ENCODE results near the gene BCL6B.
"Not testable (repeated sequence)": the region's sequence is repeated elsewhere in the genome, so short reads cannot be mapped to it uniquely, and the experiment has no call there.

Gene BCL6B

GRCh38 chr17:7022781-7023571 is at the start of gene BCL6B:
Gene BCL6B (plus strand): TSS chr17:7023050. CDS start chr17:7023672, 622 bp downstream.
- DNase-seq: no peak

GRCh38 chr17:6979440-6979839 is 43.4 kb upstream of the BCL6B start:
- DNase-seq: not testable (repeated sequence)

GRCh38 chr17:6981426-6981825 is 41.4 kb upstream of the BCL6B start:
- DNase-seq: no peak

GRCh38 chr17:6985266-6985665 is 37.6 kb upstream of the BCL6B start:
- no peak for DNase-seq

GRCh38 chr17:6986676-6987075 is 36.2 kb upstream of the BCL6B start:
- no peak for DNase-seq

- no peak for DNase-seq
Observed at GRCh38 chr17:6989779-6990178, 33.1 kb upstream of the BCL6B start.

GRCh38 chr17:6993613-6994056 is 29.2 kb upstream of the BCL6B start:
- DNase-seq: not testable (repeated sequence)

- DNase-seq: no peak
Observed at GRCh38 chr17:6994118-6994598, 28.7 kb upstream of the BCL6B start.

GRCh38 chr17:6994666-6995256 is 28.1 kb upstream of the BCL6B start:
- DNase-seq: no peak

GRCh38 chr17:6995500-6996255 is 27.2 kb upstream of the BCL6B start, which contains the start of gene ALOX12:
Gene ALOX12 (plus strand): TSS chr17:6996049. CDS start chr17:6996118, 69 bp downstream.
- DNase-seq: no peak

- DNase-seq: no peak
Observed at GRCh38 chr17:6996256-6997011, 26.4 kb upstream of the BCL6B start.

- DNase-seq: no peak
Observed at GRCh38 chr17:6997171-6997570, 25.7 kb upstream of the BCL6B start.

- DNase-seq: no peak
Observed at GRCh38 chr17:6998855-6999508, 23.9 kb upstream of the BCL6B start.

- no peak for DNase-seq
Observed at GRCh38 chr17:7001318-7001961, 21.4 kb upstream of the BCL6B start.

GRCh38 chr17:7002288-7003047 is 20.4 kb upstream of the BCL6B start:
- no peak for DNase-seq

GRCh38 chr17:7003745-7004144 is 19.1 kb upstream of the BCL6B start:
- DNase-seq: no peak

GRCh38 chr17:7004398-7005253 is 18.2 kb upstream of the BCL6B start:
- DNase-seq: peak; percentile 80

GRCh38 chr17:7005716-7006115 is 17.1 kb upstream of the BCL6B start:
- no peak for DNase-seq

- DNase-seq: no peak
Observed at GRCh38 chr17:7007143-7007542, 15.7 kb upstream of the BCL6B start.

- no peak for DNase-seq
Observed at GRCh38 chr17:7010523-7010922, 12.3 kb upstream of the BCL6B start.

Data from SHP77 treated with DMSO at 0.1 percent for 48 hours (cell line).